ES-I3 (cell line): ENCODE measurements around the gene MVB12B.

ENCODE experiments used
- H3K36me3 ChIP-seq: 2 replicates; pipeline ENCODE4 v1.6.1; 2013; ENCODE audit warnings: mild to moderate bottlenecking, low read length, control low read depth, moderate library complexity; ENCODE audit not compliant: insufficient read depth
- H3K4me1 ChIP-seq: 2 replicates; pipeline ENCODE4 v1.6.1; 2013; ENCODE audit warnings: mild to moderate bottlenecking, control low read depth, low read length; ENCODE audit not compliant: insufficient read depth
- H3K9ac ChIP-seq: 2 replicates; pipeline ENCODE4 v1.6.1; 2013; ENCODE audit warnings: low read depth, mild to moderate bottlenecking, low read length, moderate library complexity
- H3K9me3 ChIP-seq: 2 replicates; pipeline ENCODE4 v1.6.1; 2013; ENCODE audit warnings: mild to moderate bottlenecking, low read length, moderate library complexity; ENCODE audit not compliant: control insufficient read depth, insufficient read depth

The MVB12B gene

DNA sequence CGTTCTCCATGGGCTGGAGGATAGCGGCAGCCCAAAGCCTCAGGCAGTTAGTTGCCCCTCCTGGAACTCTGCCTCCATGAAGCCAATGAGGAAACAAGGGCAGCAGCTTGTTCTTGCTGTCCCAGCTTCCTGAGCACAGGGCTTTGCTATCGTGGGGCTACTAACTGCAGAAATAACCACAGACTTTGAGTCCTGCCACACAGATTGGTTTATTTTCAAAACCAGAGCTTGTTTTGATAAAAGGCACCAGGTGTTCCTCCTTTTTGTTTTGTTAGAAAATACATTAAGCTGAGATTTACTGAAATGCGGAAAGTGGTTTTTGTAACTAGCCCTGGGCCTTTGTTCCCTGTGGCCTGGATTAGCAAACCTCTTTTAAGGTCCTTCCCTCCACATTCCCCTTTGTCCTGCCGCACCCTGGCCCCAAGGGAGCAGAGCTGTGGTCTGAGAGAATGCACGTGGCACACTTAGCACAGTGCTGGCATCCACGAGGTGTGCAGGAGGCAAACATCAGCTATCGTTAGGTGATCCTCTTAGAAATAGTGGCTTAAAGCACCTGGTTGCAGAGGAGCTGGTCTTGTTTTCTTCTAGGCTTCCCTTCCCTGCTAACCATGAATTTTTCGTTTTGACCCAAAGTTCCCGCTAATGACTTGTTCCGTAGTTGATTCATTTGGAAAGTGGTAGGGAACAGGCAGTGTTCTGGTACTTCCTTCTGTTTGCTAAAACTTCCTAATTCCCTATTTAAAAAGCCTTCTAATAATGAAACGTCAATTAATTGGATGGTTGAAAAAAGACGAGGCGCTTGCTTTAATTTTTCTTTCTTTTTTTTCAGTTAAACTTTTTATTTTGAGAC lies 21.5 kb downstream of the MVB12B start:
- Histone ChIP-seq H3K4me1 (peaks cover 17% of the 10 kb centered on the region), H3K9me3 (no peaks in the 10 kb centered on the region), H3K36me3 (no peaks in the 10 kb centered on the region), H3K9ac (no peak overlapping the region)

DNA sequence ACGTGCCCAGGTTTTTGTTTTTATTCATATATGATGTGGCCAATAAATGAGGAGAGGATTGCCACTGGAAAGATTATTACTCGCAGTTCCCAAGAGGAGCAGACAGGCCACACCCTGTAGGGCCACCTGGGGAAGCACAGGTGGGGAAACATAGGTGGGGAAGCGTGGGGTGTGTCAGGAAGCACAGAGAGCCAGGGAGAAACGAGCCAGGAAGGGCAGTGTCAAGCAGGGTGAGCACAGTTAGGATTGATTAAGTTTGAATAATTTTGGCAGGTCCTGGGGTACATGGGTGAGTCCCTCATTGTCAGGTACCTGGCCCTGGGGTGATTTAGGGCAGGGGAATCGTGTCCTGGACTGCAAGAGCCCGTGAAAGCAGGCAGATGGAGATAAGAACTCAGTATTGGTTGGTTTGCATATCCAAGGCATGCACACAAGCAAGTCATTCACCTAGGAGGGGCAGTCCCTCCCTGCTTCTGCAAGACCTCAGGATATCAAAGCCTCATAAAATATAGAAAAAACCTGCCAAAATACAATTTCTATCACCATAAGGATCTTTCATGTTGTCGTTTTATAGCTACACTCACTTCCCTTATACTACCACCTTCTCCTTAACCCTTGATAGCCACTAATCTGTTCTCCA lies 22.4 kb downstream of the MVB12B start:
- Histone ChIP-seq H3K9me3 (no peaks in the 10 kb centered on the region), H3K9ac (no peak overlapping the region), H3K4me1 (peaks cover 17% of the 10 kb centered on the region), H3K36me3 (no peaks in the 10 kb centered on the region)

DNA sequence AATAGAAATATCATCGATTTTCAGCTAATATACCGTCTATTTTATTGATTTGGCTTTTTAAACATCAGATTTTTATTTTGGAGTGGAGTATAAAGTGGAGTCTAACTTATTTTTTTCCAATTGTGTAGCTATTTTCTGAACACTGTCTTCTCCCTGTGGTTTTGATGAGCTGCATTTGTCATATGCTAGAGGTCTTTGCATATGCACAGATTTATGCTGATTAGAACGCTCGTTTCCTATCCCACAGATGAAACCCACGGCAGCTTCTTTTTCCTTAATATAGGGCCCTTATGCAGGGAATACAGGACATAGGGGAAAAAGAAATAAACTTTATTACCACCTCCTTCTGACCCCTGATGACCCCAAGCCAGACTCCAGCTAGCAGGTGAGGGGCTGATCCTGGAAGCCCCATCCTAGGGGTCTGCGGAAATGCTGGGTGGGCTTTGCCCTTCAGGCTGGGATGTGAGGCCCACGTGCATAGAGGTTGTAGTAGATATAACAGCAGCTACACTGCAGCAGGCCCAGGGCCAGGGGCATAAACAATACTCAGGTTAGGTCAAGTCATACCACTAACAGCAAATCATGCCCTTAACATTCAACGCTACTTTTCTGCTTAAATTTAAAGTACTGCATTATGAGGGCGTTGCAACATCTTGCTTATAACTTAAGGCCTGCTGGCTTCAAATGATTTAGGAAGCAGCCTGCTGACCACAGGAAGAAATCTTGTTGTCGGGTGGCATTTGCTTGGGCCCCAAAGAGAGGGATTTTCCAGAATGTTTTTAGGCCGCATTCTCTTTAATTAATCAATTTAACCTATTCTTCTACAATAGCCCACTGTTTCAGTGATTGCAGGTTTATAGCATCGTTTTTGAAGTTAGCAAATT lies 28.5 kb downstream of the MVB12B start:
- Histone ChIP-seq H3K36me3 (no peaks in the 10 kb centered on the region), H3K9me3 (no peaks in the 10 kb centered on the region), H3K4me1 (no peaks in the 10 kb centered on the region), H3K9ac (no peak overlapping the region)

DNA sequence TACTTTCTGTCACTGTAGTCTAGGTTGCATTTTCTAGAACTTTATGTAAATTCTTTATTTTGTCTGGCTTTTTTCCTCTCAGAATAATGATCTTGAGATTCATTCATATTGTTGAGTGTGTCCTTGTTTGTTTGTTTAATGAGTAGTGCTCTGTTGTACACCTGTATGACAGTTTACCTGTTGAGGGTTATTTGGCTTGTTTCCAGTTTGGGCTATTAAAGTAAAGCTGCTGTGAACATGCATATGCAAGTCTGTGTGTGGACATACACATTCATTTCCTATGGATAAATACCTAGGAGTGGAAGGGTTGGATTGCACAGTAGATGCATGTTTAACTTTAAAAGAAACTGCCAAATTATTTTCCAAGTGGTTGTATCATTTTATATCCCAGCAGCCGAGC lies 30.4 kb downstream of the MVB12B start:
- Histone ChIP-seq H3K4me1 (no peaks in the 10 kb centered on the region), H3K9ac (no peak overlapping the region), H3K9me3 (peaks cover 5% of the 10 kb centered on the region; the same call in 1 of the 2 replicates), H3K36me3 (no peaks in the 10 kb centered on the region)

DNA sequence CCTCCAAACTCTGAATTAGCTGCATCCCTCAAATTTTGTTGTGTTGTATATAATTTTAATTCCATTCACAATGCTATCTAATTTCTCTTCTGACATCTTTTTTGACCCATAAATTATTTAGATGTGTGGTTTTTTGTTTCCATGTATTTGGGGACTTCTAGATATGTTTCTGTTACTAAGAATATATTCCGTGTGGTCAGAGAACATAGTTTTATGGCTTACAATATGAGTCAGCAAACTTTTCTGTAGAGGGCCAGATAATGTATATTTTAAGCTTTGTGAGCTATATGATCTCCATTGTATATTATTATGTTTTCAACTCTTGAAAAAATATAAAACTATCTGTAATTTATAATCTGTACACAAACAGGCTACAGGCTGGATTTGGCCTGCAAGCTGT lies 33.4 kb downstream of the MVB12B start:
- H3K9ac ChIP-seq: no peak overlapping the region
- H3K4me1 ChIP-seq: no peaks in the 10 kb centered on the region
- no peaks in the 10 kb centered on the region for H3K36me3 ChIP-seq
- H3K9me3 ChIP-seq: peaks cover 5% of the 10 kb centered on the region; the same call in 1 of the 2 replicates

DNA sequence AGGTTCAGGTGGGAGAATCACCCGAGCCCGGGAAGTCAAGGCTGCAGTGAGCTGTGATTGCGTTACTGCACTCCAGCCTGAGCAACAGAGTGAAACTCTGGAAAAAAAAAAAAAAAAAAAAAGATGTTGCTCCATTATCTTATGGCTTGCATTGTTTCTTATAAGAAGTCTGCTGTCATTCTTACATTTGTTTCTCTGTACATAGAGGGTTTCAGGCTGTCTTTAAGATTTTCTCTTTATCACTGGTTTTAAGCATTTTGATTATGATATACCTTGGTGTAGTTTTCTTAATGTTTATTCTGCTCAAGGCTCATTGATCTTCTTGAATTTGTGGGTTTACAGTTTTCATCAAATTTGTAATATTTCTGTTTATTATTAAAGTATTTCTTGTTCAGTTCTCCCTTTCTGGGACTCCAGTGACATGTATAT lies 35.2 kb downstream of the MVB12B start:
- no peaks in the 10 kb centered on the region for H3K36me3 ChIP-seq
- peaks cover 5% of the 10 kb centered on the region; the same call in 1 of the 2 replicates for H3K9me3 ChIP-seq
- peaks cover 3% of the 10 kb centered on the region; the same call in 1 of the 2 replicates for H3K4me1 ChIP-seq
- H3K9ac ChIP-seq: no peak overlapping the region

DNA sequence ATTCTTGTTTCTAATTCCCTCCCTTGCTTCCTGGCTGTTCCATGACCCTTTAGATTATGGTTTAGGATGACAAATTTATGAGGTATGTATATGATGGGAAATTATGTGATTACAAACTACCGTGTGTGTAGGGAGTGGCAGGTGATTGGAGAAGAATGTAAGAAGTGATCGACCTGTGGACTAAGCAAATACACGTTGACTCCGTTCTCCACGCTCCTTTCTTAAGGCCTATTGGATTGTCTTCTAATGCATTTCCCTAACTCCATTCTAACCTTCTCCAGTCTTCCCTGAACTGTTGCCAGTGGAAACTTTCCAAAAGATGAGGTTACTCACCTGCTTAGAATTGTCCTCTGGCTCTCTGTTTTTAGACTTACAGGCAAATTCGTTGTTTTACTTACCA lies 36.6 kb downstream of the MVB12B start:
- Histone ChIP-seq H3K36me3 (no peaks in the 10 kb centered on the region), H3K9me3 (peaks cover 5% of the 10 kb centered on the region; the same call in 1 of the 2 replicates), H3K9ac (no peak overlapping the region), H3K4me1 (peaks cover 3% of the 10 kb centered on the region; the same call in 1 of the 2 replicates)

DNA sequence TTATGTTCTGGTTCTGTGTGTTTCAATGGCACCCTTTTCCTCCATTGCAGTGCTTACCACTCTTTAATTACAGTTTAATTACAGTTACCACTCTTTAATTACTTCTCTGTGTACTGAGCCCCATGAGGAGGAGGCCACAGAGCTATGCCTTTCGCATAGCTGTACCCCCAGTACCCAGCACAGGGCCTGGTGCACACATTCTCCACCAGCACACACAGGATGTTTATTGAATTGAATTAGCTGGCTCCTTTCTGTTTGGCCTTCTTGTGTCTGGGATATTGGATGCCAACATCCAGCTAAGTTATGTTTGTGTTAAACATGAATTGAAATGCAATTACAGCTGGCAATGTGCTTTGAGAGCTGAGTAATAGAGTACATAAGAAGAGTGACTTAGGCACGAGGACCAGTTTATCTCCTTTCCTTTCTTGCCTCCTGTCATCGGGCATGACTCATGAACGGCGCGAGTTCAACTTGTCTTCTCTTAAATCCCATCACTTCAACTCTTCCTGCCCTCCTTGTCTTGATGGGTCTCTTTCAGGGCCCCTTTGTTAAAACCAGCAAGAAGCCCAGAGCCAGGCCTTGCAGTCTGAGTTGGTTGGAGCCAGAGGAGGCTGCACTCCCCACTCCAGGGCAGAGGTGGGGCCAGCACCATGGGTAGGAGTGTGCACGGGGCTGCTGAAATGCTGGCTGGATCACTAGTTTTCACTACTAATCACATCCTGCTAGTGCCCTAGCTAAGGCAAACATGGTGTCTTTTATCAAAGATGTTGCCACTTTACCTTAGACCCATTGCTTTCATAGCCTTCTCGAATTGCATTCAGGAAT lies 37.4 kb downstream of the MVB12B start:
- Histone ChIP-seq H3K36me3 (no peaks in the 10 kb centered on the region), H3K9me3 (peaks cover 5% of the 10 kb centered on the region; the same call in 1 of the 2 replicates), H3K9ac (no peak overlapping the region), H3K4me1 (peaks cover 3% of the 10 kb centered on the region; the same call in 1 of the 2 replicates)

DNA sequence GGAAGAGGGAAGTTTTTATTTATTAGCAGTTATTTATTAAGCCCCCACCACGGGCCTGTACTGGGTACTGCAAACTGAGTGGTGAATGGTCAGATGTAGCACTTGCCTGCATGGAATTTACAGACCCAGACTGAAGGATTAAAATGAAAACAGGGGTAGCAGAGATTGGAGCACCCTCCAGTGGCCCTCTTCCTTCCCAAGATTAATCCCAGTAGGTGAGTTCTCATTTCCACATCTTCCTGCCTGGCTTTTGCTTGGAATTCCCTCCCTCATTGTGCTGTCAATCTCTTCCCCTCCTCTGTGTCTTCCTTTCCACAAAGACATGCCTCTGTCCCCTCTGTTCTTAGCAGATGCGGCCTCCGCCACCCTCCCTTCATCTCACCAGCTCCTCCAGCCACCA lies 39.2 kb downstream of the MVB12B start:
- peaks cover 3% of the 10 kb centered on the region; the same call in 1 of the 2 replicates for H3K4me1 ChIP-seq
- H3K9me3 ChIP-seq: peaks cover 5% of the 10 kb centered on the region; the same call in 1 of the 2 replicates
- H3K9ac ChIP-seq: no peak overlapping the region
- no peaks in the 10 kb centered on the region for H3K36me3 ChIP-seq

DNA sequence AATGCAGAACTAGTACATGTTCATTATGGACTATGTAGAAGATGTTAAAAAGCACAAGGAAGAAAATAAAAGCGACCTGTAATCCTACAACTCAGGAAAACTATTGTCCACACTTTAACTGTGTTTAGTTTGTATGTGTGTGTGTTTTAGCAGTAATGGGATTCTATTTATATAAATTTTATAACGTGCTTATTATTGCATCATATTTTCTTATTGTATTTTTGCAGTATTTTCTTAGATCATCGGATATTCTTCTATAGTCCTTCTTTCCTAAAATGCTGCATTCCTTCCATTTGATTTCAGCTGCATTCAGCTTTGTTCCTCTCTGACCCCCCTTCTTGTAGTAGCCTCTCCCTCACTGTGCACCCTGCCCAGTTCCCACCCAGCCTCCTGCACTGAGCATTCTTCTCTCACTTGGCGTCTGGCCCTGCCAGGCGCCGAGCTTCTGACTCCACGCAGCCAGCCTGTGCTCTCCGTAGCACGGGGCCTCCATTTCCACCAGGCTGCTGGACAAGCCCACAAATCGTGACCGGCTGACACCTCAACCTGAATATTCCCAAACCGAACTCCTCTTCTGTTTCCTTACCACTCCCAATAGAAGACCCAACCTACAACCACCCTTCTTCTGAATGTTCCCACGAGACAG lies 39.9 kb downstream of the MVB12B start:
- Histone ChIP-seq H3K9ac (no peak overlapping the region), H3K9me3 (no peaks in the 10 kb centered on the region), H3K36me3 (no peaks in the 10 kb centered on the region), H3K4me1 (peaks cover 3% of the 10 kb centered on the region)

DNA sequence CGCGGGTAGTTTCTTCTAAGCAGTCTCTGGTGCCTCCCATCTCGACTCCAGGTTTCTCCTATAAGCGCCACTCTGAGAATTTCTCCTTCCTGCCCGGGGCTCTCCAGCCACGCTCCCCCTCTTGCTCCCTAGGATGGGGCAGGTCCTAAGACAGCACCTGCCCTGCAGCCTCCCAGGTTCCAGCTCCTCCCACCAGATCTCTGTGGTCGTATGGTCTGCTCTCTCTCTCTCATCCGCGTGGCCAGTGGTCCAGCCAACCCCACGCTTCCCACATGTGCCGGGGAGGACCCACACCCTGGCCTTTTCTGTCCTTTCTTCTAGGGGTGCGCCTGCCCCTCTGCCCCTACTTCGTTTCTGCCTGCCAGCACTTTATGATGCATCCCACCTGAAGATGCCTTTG lies 40.5 kb downstream of the MVB12B start:
- no peaks in the 10 kb centered on the region for H3K36me3 ChIP-seq
- H3K9ac ChIP-seq: no peak overlapping the region
- H3K4me1 ChIP-seq: peaks cover 3% of the 10 kb centered on the region
- H3K9me3 ChIP-seq: no peaks in the 10 kb centered on the region

DNA sequence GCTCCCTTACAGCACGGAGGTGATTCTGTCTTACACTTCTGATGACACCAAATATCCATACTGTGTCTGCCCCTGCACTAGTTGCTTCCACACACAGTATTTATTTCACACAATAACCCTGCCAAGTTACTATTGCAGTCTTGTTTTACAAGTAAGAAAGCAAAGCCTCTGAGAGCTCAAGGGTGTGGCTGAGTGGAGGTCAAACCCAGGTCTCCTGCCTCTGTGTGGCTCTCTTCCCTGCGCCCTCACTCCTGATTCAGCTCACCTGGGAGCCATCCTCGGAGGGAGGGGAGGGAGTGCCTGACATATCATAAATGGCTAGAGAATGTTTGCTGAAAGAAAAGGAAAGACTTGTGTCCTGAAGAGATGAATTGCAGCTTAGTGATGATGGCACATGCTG lies 41.0 kb downstream of the MVB12B start:
- H3K9ac ChIP-seq: no peak overlapping the region
- no peaks in the 10 kb centered on the region for H3K36me3 ChIP-seq
- peaks cover 3% of the 10 kb centered on the region for H3K4me1 ChIP-seq
- H3K9me3 ChIP-seq: no peaks in the 10 kb centered on the region

DNA sequence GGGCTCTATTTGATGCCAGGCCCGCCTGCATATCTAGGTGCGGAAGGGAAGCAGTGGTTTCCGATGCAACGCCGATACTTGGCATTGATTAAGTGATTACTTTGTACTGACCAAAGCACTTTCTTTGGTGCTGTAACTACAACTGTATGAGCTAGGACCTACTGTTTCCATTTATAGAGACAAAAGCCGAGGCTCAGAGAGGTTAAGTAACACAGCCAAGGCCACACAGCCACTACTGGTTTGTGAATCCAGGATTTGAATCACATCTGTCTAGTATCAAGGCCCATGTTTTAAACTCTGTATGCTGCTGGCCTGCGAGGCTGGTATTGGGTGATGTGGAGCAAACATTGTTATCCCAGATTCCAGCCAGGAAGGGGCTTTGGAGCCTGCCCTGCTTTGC lies 41.4 kb downstream of the MVB12B start:
- Histone ChIP-seq H3K9me3 (no peaks in the 10 kb centered on the region), H3K36me3 (no peaks in the 10 kb centered on the region), H3K9ac (no peak overlapping the region), H3K4me1 (peaks cover 6% of the 10 kb centered on the region)
